ENCODE data around the gene DIRAS2.
"Not testable (repeated sequence)": the region's sequence is repeated elsewhere in the genome, so short reads cannot be mapped to it uniquely, and the experiment has no call there.

The DIRAS2 gene

GRCh38 chr9:90642570-90643539, at the start of gene DIRAS2:
Gene DIRAS2 (minus strand): TSS chr9:90642824. CDS start chr9:90613827, 28,997 bp downstream.
- DNase-seq (ENCODE audit: low read depth in 2 of 2) = no peak

- no peak for DNase-seq (ENCODE audit: low read depth in 2 of 2)
These were observed 42.1 kb upstream of the DIRAS2 start for GRCh38 chr9:90684736-90685135.

GRCh38 chr9:90684106-90684505, 41.5 kb upstream of the DIRAS2 start:
- DNase-seq (ENCODE audit: low read depth in 2 of 2) = no peak

DNA sequence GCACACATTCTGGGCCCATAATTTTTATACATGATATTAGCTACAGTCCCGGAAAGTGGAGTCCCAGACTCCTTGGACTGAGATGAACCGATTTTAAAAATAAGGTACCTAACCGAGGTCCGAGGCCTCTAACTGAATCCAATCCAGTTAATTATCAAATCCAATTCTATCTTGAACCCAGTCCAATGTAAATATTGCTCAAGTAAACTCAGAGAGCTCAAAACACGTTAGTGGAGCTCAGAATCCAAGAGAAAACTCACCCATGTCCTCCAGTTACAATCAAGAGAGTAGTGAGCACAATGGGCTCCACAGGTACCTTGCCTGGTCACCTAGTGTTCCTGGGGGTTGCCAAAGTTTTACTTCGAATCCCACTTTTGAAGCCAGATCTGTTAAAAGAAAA, 37.9 kb upstream of the DIRAS2 start:
- no peak for DNase-seq (ENCODE audit: low read depth in 2 of 2)

DNA sequence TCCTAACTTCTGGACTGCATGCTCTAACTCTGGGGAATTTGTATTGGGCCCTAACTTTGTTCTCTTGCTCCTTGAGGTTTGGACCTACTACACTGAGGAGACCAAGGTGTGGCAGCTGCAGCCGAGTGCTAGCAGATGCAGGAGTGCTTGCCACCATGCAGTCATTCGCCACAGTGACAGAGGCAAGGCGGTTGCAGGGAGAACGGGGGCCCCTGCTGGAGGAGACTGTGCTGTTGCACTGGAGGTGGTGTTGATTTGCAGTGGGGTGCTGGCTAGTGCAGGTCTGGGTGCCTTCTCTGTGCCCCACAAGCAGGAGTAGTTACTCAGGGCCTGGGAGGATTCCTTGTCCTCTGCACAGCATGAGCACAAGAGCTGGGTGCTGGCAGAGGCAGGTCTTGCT, 22.4 kb upstream of the DIRAS2 start:
- no peak for DNase-seq (ENCODE audit: low read depth in 2 of 2)

DNA sequence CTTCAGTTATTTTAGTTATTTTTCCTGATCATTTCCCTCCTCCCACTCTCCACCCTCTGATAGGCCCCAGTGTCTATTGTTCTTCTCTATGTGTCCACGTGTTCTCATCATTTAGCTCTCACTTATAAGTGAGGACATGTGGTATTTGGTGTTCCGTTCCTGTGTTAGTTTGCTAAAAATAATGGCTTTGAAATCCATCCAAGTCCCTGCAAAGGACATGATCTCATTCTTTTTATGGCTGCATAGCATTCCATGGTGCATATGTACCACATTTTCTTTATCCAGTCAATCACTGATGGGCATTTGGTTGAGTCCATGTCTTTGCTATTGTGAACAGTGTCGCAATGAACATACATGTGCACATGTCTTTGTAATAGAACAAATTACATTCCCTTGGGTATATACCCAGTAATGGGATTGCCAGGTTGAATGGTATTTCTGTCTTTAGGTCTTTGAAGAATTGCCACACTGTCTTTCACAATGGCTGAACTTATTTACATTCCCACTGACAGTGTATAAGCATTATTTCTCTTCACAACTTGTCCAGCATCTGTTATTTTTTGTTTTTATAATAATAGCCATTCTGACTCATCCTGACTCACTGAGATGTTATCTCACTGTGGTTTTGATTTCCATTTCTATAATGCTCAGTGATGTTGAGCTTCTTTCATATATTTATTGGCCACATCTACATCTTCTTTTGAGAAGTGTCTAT, 17.2 kb upstream of the DIRAS2 start:
- DNase-seq (ENCODE audit: low read depth in 2 of 2) = no peak

- DNase-seq (ENCODE audit: low read depth in 2 of 2) = no peak
These were observed 16.2 kb upstream of the DIRAS2 start for GRCh38 chr9:90658783-90659182.

GRCh38 chr9:90658181-90658580, 15.6 kb upstream of the DIRAS2 start:
- no peak for DNase-seq (ENCODE audit: low read depth in 2 of 2)

DNA sequence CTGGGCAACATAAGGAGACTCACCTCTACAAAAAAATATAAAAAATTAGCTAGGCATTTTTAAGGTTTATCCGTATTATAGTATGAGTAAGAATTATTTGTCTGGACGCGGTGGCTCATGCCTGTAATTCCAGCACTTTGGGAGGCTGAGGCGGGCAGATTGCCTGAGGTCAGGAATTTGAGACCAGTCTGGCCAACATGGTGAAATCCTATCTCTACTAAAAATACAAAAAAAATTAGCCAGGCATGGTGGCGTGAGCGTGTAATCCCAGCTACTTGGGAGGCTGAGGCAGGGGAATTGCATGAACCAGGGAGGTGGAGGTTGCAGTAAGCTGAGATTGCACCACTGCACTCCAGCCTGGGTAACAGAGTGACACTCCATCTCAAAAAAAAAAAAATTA, 14.3 kb upstream of the DIRAS2 start:
- DNase-seq (ENCODE audit: low read depth in 2 of 2) = not testable (repeated sequence)

DNA sequence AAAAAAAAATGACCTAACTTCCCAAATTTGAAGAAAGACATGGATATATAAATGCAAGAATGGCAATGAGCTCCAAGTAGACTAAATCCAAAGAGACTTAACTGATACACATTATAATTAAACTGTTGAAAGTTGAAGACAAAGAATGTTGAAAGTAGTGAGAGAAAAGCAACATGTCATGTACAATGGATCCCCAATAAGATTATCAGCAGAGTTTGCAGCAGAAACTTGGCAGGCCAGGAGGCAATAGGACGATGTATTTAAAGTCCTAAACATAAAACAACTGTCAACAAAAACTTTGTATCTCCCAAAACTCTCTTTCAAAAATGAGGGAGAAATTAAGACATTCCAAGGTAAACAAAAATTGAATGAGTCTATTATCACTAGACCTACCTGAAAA, 8.6 kb upstream of the DIRAS2 start:
- DNase-seq (ENCODE audit: low read depth in 2 of 2) = no peak

DNA sequence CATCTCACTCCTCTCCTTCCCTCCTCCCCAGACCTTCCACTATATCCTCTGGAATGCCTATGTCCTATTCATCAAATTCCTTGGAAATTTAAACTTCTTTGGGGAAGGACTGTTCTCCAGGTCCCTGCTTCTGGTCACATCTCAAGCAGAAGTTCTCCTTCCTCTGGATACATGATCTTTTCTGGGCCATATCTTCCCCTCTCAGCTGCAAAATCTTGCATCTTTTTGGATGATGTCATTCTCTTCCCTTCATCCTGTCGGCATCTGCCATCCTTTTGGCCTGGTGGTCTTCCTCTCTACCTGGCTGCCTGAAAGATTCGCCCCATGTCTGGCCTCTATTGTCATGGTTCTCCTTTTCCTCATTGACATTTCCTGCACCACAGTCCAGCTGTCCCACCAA, 5.2 kb upstream of the DIRAS2 start:
- DNase-seq (ENCODE audit: low read depth in 2 of 2) = no peak

DNA sequence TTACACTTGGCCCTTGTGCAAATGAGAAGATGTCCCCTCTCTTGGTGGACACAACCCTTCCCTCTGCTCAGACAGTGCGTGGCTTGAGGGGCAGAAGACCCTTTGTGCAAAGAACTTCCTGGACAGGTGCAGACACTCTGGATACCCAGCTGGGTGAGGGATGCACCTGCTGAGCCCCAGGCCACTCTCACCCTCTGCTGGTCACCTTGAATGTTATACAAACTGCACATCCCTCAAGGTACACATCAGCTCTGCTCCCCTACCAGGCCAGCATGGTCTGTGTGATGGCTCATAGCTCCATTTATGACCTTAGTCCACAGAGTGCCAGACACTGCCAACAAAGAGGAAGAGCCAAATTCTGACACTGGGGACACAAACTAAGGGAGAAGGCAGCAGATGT, 3.1 kb upstream of the DIRAS2 start:
- no peak for DNase-seq (ENCODE audit: low read depth in 2 of 2)

DNA sequence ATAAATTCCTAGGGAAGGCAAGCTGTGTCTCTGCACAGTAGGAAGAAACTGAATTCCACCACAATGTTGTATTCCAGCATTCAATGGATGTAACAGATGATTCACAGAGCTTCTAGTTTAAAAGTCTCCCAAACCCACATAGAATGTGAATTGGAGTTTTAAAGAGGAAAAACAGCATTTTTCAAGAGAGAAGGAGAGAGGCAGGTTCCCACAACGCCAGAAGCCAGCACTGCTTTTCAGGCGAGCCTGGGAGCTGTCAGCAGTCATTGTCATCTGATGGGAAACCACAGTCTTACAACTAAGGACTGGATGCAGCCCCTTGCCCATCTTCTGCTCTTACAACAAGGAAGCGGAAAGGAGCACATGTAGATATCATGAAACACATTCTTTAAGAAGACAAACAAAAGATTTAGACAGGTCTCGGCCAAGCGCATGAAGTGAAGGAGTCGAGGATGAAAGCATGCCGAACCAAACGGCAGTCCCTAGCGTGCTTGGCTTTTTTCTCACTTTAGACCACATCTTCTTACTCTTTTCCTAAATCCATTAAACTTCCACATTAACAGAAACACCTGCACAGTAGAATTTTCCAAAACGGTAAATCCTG, 638 bp downstream of the DIRAS2 start:
- DNase-seq (ENCODE audit: low read depth in 2 of 2) = no peak

DNA sequence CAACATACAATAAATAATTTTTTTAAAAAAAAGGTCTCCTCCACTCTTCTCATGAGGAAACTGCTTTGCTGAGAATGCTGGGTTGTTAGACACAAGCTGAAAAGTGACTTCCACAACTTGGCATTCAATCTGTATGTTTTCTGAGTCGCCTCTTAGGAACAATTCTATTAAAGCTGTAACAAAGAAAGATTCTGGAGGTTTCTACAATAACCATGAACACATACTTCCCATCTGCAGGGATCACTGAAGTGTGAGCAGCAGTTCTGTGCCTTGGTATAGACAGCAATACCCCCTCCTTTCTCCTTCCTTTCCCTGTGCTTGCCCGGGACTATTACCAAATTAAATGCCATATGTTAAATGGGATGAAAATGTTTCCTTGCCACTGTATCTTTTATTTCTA, 1.5 kb downstream of the DIRAS2 start:
- DNase-seq (ENCODE audit: low read depth in 2 of 2) = no peak

DNA sequence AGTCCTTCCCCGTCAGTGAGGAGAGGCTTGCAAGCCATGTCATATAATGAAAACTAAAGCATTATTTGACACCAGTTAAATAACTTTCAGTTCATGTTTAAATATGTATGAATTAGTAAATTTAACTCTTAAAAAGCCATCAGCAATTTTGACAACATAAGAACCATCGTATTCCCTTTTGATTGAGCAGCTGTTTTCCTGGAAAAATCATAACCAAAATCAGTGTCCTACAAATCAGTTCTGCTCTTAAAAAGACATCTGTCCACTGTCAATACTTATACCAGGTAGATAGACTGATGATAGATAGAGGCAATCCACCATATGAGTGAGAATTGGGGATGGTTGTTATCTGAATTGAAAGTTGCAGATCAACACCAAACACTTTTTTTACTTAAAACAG, 2.3 kb downstream of the DIRAS2 start:
- DNase-seq (ENCODE audit: low read depth in 2 of 2) = no peak

- DNase-seq (ENCODE audit: low read depth in 2 of 2) = no peak
These were observed 5.0 kb downstream of the DIRAS2 start for GRCh38 chr9:90637626-90638025.

DNA sequence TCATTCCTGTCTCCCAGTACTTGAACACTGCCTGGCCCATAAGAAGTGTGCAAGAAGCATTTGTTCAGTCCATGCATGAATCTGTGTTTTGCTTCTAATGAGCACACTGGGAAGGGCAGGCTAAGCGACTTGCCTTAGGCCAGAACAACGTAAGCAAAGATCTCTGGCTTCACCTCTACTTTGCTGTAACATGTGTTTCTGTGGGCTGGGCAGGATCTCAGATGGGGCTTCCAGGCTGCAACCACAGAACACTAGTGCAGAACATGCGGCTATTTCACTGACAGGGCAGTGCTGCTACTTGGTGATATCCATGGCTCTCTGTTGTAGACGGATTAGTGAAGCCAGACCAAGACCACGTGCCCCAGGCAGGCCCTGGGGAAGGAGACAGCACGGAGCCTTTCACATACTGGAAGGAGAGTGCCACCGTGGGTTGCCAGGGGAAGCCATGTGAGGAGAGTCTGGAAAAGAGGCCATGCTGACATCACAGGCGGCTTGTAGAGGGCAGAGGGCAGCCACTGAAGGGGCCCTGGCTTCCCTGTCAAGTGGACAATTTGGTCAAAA, 9.9 kb downstream of the DIRAS2 start:
- no peak for DNase-seq (ENCODE audit: low read depth in 2 of 2)

DNA sequence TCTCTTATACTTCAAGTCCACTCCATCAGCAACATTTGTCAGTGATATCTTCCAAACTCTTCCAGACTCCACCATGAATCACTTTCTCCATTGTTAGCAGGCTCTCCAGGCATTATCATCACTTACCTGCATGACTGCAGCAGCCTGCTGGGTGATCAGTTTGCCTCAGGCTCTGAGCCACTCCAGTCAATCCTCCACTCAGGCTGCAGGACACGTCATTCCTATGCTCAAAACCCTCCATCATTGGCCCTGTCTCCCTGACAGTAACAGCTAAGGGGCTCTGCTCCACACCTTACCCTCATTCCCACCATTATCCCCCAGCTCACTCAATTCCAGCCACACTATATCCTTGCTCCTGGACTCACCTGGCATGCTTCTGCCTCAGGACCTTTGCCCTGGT, 10.7 kb downstream of the DIRAS2 start:
- no peak for DNase-seq (ENCODE audit: low read depth in 2 of 2)

GRCh38 chr9:90629991-90630390, 12.6 kb downstream of the DIRAS2 start:
- DNase-seq (ENCODE audit: low read depth in 2 of 2) = no peak

DNA sequence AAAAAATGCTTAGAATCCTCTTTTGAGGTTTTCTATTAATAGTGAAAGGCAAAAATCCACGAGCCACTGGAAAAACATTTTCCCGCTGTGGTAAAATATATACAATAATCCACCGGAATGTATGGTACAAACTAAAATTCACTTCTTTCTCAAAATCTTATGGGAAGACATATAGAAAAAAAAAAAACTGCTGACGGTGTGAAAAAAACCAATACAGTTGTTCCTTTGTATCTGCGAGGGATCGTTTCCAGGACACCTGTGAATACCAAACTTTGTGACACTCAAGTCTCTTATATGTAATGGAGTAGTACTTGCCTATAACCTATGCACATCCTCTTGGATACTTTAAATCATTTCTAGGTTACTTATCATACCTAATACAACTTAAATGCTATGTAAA, 13.3 kb downstream of the DIRAS2 start:
- no peak for DNase-seq (ENCODE audit: low read depth in 2 of 2)

- DNase-seq (ENCODE audit: low read depth in 2 of 2) = no peak
These were observed 25.8 kb downstream of the DIRAS2 start for GRCh38 chr9:90616806-90617205.

GRCh38 chr9:90613502-90613901, 29.1 kb downstream of the DIRAS2 start:
- no peak for DNase-seq (ENCODE audit: low read depth in 2 of 2)
